Erythroblast (primary cell): ENCODE data around the gene EDIL3.

Source experiments
- GATA1 ChIP-seq: IDR thresholded peaks from 2 replicates; pipeline ENCODE4 v1.6.1; 2011; ENCODE audit warnings: low read depth, mild to moderate bottlenecking, control low read depth, low read length, moderate library complexity
- POLR2A ChIP-seq: IDR thresholded peaks from 2 replicates; pipeline ENCODE4 v1.6.1; 2011; ENCODE audit warnings: mild to moderate bottlenecking, low read length

- TF ChIP-seq POLR2A (no peak), GATA1 (no peak)
These were observed 21.4 kb upstream of the EDIL3 start for GRCh38 chr5:84406111-84406510.
